B cell (primary cell): ENCODE results near the gene DCBLD2. TPM values are rescaled to one million over a fixed set of nuclear protein-coding genes. Genes with fewer than 3 reads are reported as not detected.

ENCODE experiments used
- ATAC-seq: fragments of 200-7000 bp; cut with Tn5 transposase; one replicate; pipeline ENCODE4 v1.10.0; 2021; ENCODE audit warnings: low read depth, mild to moderate bottlenecking, moderate number of reproducible peaks, moderate library complexity
- CTCF ChIA-PET: fragments of 350-600 bp; sonication (Branson Sonifier 250); formaldehyde crosslinking; loops from one replicate; lab custom pipeline; 2021; ENCODE audit warnings: antibody characterized with exemption, inconsistent platforms; lab: Charles Lee
- POLR2A ChIA-PET: fragments of 350-600 bp; sonication (Branson Sonifier 250); formaldehyde crosslinking; loops from one replicate; lab custom pipeline; 2021; ENCODE audit warnings: antibody characterized with exemption; lab: Charles Lee
- DNase-seq: peaks from one replicate; pipeline ENCODE4 v3.0.0; 2013
- H2AFZ ChIP-seq: 2 replicates; pipeline ENCODE4 v1.6.1; 2012; ENCODE audit warnings: mild to moderate bottlenecking, low read depth, low read length; ENCODE audit not compliant: insufficient read depth, poor library complexity, severe bottlenecking
- H3K27ac ChIP-seq, 2 donors: 1 replicate in 1 of 2; 2 replicates in 1 of 2; pipeline ENCODE4 v1.5.1; 2012 to 2013; ENCODE audit warnings: low read length in 2 of 2, mild to moderate bottlenecking in 2 of 2, moderate library complexity in 1 of 2
- H3K27me3 ChIP-seq, 4 experiments: fragments of 200-600 bp in 1 of 4; sonication (generic) in 1 of 4; replicated peaks in 1 of 4; 1 replicate in 2 of 4; 2 replicates in 2 of 4; pipeline versions ENCODE4 v1.6.1 to v1.7.0; 2013 to 2016; ENCODE audit warnings: low read length in 3 of 4, mild to moderate bottlenecking in 2 of 4, mixed read lengths in 1 of 4, moderate library complexity in 1 of 4; ENCODE audit not compliant: insufficient read depth in 4 of 4, control insufficient read depth in 3 of 4; ENCODE audit errors: control extremely low read depth in 1 of 4
- H3K36me3 ChIP-seq, 2 experiments: replicated peaks in 1 of 2; 1 replicate in 1 of 2; 2 replicates in 1 of 2; pipeline versions ENCODE4 v1.6.1 to v1.7.1; 2013; ENCODE audit warnings: low read length in 1 of 2; ENCODE audit not compliant: insufficient read depth in 2 of 2, control insufficient read depth in 1 of 2; ENCODE audit errors: control extremely low read depth in 1 of 2, extremely low read depth in 1 of 2
- H3K4me1 ChIP-seq, 2 donors: fragments of 200-600 bp in 1 of 2; sonication (generic) in 1 of 2; 1 replicate in 1 of 2; 2 replicates in 1 of 2; pipeline versions ENCODE4 v1.5.1 to v1.6.1; 2013 to 2017; ENCODE audit warnings: low read length in 2 of 2; ENCODE audit not compliant: control insufficient read depth in 2 of 2, insufficient read depth in 2 of 2
- H3K4me2 ChIP-seq: replicated peaks from 2 replicates; pipeline ENCODE3; 2012; ENCODE audit warnings: mild to moderate bottlenecking, low read depth, low read length; ENCODE audit not compliant: poor library complexity, severe bottlenecking
- H3K4me3 ChIP-seq, 5 experiments: fragments of 200-600 bp in 1 of 5; sonication (generic) in 1 of 5; 1 replicate in 3 of 5; 2 replicates in 2 of 5; pipeline versions ENCODE4 v1.5.1 to v1.7.0; 2011 to 2016; ENCODE audit warnings: low read length in 4 of 5, mild to moderate bottlenecking in 4 of 5, low read depth in 2 of 5, control low read depth in 1 of 5, moderate library complexity in 1 of 5; ENCODE audit not compliant: insufficient read depth in 1 of 5; ENCODE audit errors: control extremely low read depth in 1 of 5, extremely low read depth in 1 of 5
- H3K79me2 ChIP-seq: fragments of 200-600 bp; sonication (generic); one replicate; pipeline ENCODE4 v1.6.0; 2016; ENCODE audit warnings: low read length; ENCODE audit not compliant: control insufficient read depth, insufficient read depth
- H3K9ac ChIP-seq: fragments of 200-600 bp; sonication (generic); 2 replicates; pipeline ENCODE4 v1.6.1; 2017; ENCODE audit warnings: mild to moderate bottlenecking, low read length, moderate library complexity
- H3K9me3 ChIP-seq, 3 donors: one replicate each; pipeline versions ENCODE4 v1.6.1 to v1.7.1; 2013; ENCODE audit warnings: low read length in 2 of 3; ENCODE audit not compliant: control insufficient read depth in 2 of 3, insufficient read depth in 1 of 3; ENCODE audit errors: control extremely low read depth in 1 of 3
- H4K20me1 ChIP-seq: 2 replicates; pipeline ENCODE4 v1.6.0; 2012; ENCODE audit warnings: mild to moderate bottlenecking, low read length; ENCODE audit not compliant: insufficient read depth, control insufficient read depth, poor library complexity, severe bottlenecking
- H3K27ac Mint-ChIP-seq: one replicate; pipeline ENCODE4 v1.8.0; 2021; ENCODE audit warnings: mixed read lengths
- H3K27me3 Mint-ChIP-seq: one replicate; pipeline ENCODE4 v1.8.0; 2021; ENCODE audit warnings: mixed read lengths
- H3K4me1 Mint-ChIP-seq: one replicate; pipeline ENCODE4 v1.8.0; 2021; ENCODE audit warnings: mixed read lengths
- H3K4me3 Mint-ChIP-seq: one replicate; pipeline ENCODE4 v1.8.0; 2021; ENCODE audit warnings: mixed read lengths
- H3K9me3 Mint-ChIP-seq: one replicate; pipeline ENCODE4 v1.8.0; 2022; ENCODE audit warnings: mixed read lengths; ENCODE audit not compliant: insufficient read depth
- CTCF ChIP-seq: fragments of 200-600 bp; IDR thresholded peaks from one replicate; pipeline ENCODE4 v1.8.0; 2022; ENCODE audit warnings: antibody characterized with exemption, mild to moderate bottlenecking
- EZH2 ChIP-seq: IDR thresholded peaks from 2 replicates; pipeline ENCODE4 v1.6.1; 2012; ENCODE audit warnings: borderline replicate concordance, low read depth, mild to moderate bottlenecking, moderate library complexity, low read length; ENCODE audit not compliant: insufficient read depth, poor library complexity, severe bottlenecking
- WGBS: methylation state at CpG from one replicate; pipeline ENCODE4 v1.1.5; 2013; ENCODE audit warnings: missing lambda C conversion rate; ENCODE audit not compliant: insufficient coverage; 5-methylcytosine and 5-hydroxymethylcytosine counted together
- intact Hi-C: fragments of 100-400 bp; cut with micrococcal nuclease; formaldehyde crosslinking; loops from one replicate; pipeline ENCODE4 v1.10.0; 2022
- polyA plus RNA-seq: library from polyadenylated mRNA; depleted of rRNA; stranded (reverse); fragments of >200 nt; gene quantifications from 2 replicates; pipeline ENCODE4 v1.2.3, GENCODE V29; 2012
- total RNA-seq, 2 donors: library from RNA; stranded (reverse); fragments of 120-200 nt in 1 of 2; gene quantifications; 1 replicate in 1 of 2; 2 replicates in 1 of 2; pipeline versions ENCODE4 v1.2.3 to v1.2.4, GENCODE V29; 2013 to 2022

Gene DCBLD2
- total and polyA plus RNA-seq, 2 donors (not counting 1 experiment from before 2014, with no cell fraction given): 0.37 to 3.5 TPM

GRCh38 chr3:98786364-98787006, 115.0 kb downstream of the DCBLD2 start:
- Histone ChIP-seq H3K4me3 (no peak overlapping the region), H3K36me3 (no peaks in the 10 kb centered on the region), H3K9ac (no peak overlapping the region), H3K27ac (no peak overlapping the region), H2AFZ (no peak overlapping the region), H3K9me3 (no peaks in the 10 kb centered on the region), H3K4me1 (no peaks in the 10 kb centered on the region), H4K20me1 (no peaks in the 10 kb centered on the region), H3K4me2 (no peak overlapping the region), H3K79me2 (no peaks in the 10 kb centered on the region), H3K27me3 (no peaks in the 10 kb centered on the region)
- Mint-ChIP-seq H3K4me3 (no peak overlapping the region), H3K9me3 (no peaks in the 10 kb centered on the region), H3K27ac (no peak overlapping the region), H3K4me1 (no peaks in the 10 kb centered on the region), H3K27me3 (peaks cover 12% of the 10 kb centered on the region)
- 94% methylated on average over 3 of the region's 4 CpGs for WGBS
- CTCF ChIA-PET: no interaction called here
- TF ChIP-seq CTCF (no peak), EZH2 (no peak)
- ATAC-seq (no peak), DNase-seq (no peak)
- POLR2A ChIA-PET: no interaction called here
- intact Hi-C loops: no loop called here

GRCh38 chr3:98784666-98785600, 116.6 kb downstream of the DCBLD2 start:
- Mint-ChIP-seq H3K9me3 (no peaks in the 10 kb centered on the region), H3K4me3 (no peak overlapping the region), H3K27ac (no peak overlapping the region), H3K4me1 (no peaks in the 10 kb centered on the region), H3K27me3 (peaks cover 10% of the 10 kb centered on the region)
- Histone ChIP-seq H3K9me3 (no peaks in the 10 kb centered on the region), H3K9ac (no peak overlapping the region), H4K20me1 (no peaks in the 10 kb centered on the region), H3K79me2 (no peaks in the 10 kb centered on the region), H3K4me1 (no peaks in the 10 kb centered on the region), H3K27ac (no peak overlapping the region), H3K27me3 (no peaks in the 10 kb centered on the region), H3K4me3 (no peak overlapping the region), H3K4me2 (no peak overlapping the region), H2AFZ (no peak overlapping the region), H3K36me3 (no peaks in the 10 kb centered on the region)
- ChIA-PET CTCF (no interaction called here), POLR2A (no interaction called here)
- TF ChIP-seq CTCF (no peak), EZH2 (no peak)
- ATAC-seq (no peak), DNase-seq (no peak)
- intact Hi-C loops: no loop called here
- no CpG with 5 or more reads among the region's 3 CpGs for WGBS
